IMR-90 (cell line): ENCODE measurements around the gene PTGS1. TPM values are rescaled to one million over a fixed set of nuclear protein-coding genes. Genes with fewer than 3 reads are reported as not detected.

Experiments
- ATAC-seq: fragments of 200-7000 bp; cut with Tn5 transposase; 2 replicates; pipeline ENCODE4 v1.9.1; 2020; ENCODE audit warnings: low read depth, mild to moderate bottlenecking, moderate library complexity
- BruUV-seq: library from RNA; stranded (reverse); fragments of 400-500 nt; replicated peaks from 2 replicates; lab custom pipeline; 2021; lab: Mats Ljungman, UMichigan
- CTCF ChIA-PET: fragments of 300-600 bp; formaldehyde crosslinking; extraction: SDS; loops from one replicate; lab custom pipeline; 2021; ENCODE audit warnings: antibody characterized with exemption; lab: Yijun Ruan, JAX
- POLR2A ChIA-PET: fragments of 300-600 bp; sonication (Branson Sonifier 250); formaldehyde crosslinking; loops from one replicate; lab custom pipeline; 2022; ENCODE audit warnings: antibody characterized with exemption; ENCODE audit not compliant: unreplicated experiment; lab: Charles Lee
- DNase-seq: peaks from one replicate; pipeline ENCODE4 v3.0.0; 2013
- H2AFZ ChIP-seq: replicated peaks from 2 replicates; pipeline ENCODE3; 2013; ENCODE audit warnings: low read length, mild to moderate bottlenecking; ENCODE audit not compliant: poor library complexity
- H2AK5ac ChIP-seq: 2 replicates; pipeline ENCODE4 v1.6.1; 2013; ENCODE audit warnings: low read depth, low read length, inconsistent platforms
- H2AK9ac ChIP-seq: replicated peaks from 2 replicates; pipeline ENCODE3; 2013; ENCODE audit warnings: mild to moderate bottlenecking, low read depth, low read length, moderate library complexity; ENCODE audit not compliant: poor library complexity
- H2BK120ac ChIP-seq: 2 replicates; pipeline ENCODE4 v1.6.1; 2013; ENCODE audit warnings: low read depth, low read length, inconsistent platforms
- H2BK15ac ChIP-seq: 3 replicates; pipeline ENCODE4 v1.6.1; 2013; ENCODE audit warnings: low read depth, low read length, inconsistent platforms
- H2BK20ac ChIP-seq: 2 replicates; pipeline ENCODE4 v1.6.1; 2013; ENCODE audit warnings: low read depth, mild to moderate bottlenecking, inconsistent platforms, low read length, moderate library complexity
- H2BK5ac ChIP-seq: 2 replicates; pipeline ENCODE4 v1.6.1; 2013; ENCODE audit warnings: mild to moderate bottlenecking, low read depth, low read length, inconsistent platforms; ENCODE audit not compliant: poor library complexity, severe bottlenecking
- H3K14ac ChIP-seq: replicated peaks from 2 replicates; pipeline ENCODE4 v1.6.1; 2013; ENCODE audit warnings: low read depth, low read length, inconsistent platforms
- H3K18ac ChIP-seq: 2 replicates; pipeline ENCODE4 v1.6.1; 2013; ENCODE audit warnings: low read depth, low read length, control low read depth
- H3K23ac ChIP-seq: 2 replicates; pipeline ENCODE4 v1.6.1; 2013; ENCODE audit warnings: low read depth, low read length, inconsistent platforms
- H3K27ac ChIP-seq: 2 replicates; pipeline ENCODE4 v1.5.1; 2013; ENCODE audit warnings: mild to moderate bottlenecking, control low read depth, low read length; ENCODE audit not compliant: insufficient read depth
- H3K27me3 ChIP-seq: 2 replicates; pipeline ENCODE4 v1.6.1; 2013; ENCODE audit warnings: low read length; ENCODE audit not compliant: control insufficient read depth, insufficient read depth
- H3K36me3 ChIP-seq: 2 replicates; pipeline ENCODE4 v1.6.1; 2013; ENCODE audit warnings: low read length, mixed read lengths; ENCODE audit not compliant: control insufficient read depth, insufficient read depth
- H3K4ac ChIP-seq: 2 replicates; pipeline ENCODE4 v1.6.1; 2013; ENCODE audit warnings: low read depth, low read length, inconsistent platforms
- H3K4me1 ChIP-seq: 2 replicates; pipeline ENCODE4 v1.6.1; 2013; ENCODE audit warnings: low read length, mixed read lengths; ENCODE audit not compliant: control insufficient read depth, insufficient read depth
- H3K4me2 ChIP-seq: 2 replicates; pipeline ENCODE4 v1.6.1; 2013; ENCODE audit warnings: low read depth, mild to moderate bottlenecking, control low read depth, low read length, moderate library complexity
- H3K4me3 ChIP-seq: 2 replicates; pipeline ENCODE4 v1.5.1; 2013; ENCODE audit warnings: low read depth, mild to moderate bottlenecking, control low read depth, low read length, moderate library complexity; ENCODE audit not compliant: insufficient read depth
- H3K56ac ChIP-seq: 2 replicates; pipeline ENCODE4 v1.6.1; 2013; ENCODE audit warnings: low read length, inconsistent platforms; ENCODE audit not compliant: insufficient read depth; ENCODE audit errors: extremely low read depth
- H3K79me1 ChIP-seq, 2 experiments: 2 replicates each; pipeline ENCODE4 v1.6.1; 2013; ENCODE audit warnings: low read length in 2 of 2, inconsistent platforms in 1 of 2, low read depth in 1 of 2
- H3K9ac ChIP-seq: 2 replicates; pipeline ENCODE4 v1.6.1; 2013; ENCODE audit warnings: low read depth, low read length, control low read depth
- H3K9me1 ChIP-seq: 2 replicates; pipeline ENCODE4 v1.6.1; 2013; ENCODE audit warnings: low read length, inconsistent platforms; ENCODE audit not compliant: insufficient read depth
- H3K9me3 ChIP-seq: 2 replicates; pipeline ENCODE4 v1.6.1; 2013; ENCODE audit warnings: low read length; ENCODE audit not compliant: control insufficient read depth, insufficient read depth
- H4K20me1 ChIP-seq: 2 replicates; pipeline ENCODE4 v1.6.1; 2013; ENCODE audit warnings: low read length, inconsistent platforms; ENCODE audit not compliant: insufficient read depth
- H4K5ac ChIP-seq: 2 replicates; pipeline ENCODE4 v1.6.1; 2013; ENCODE audit warnings: mild to moderate bottlenecking, low read depth, low read length, control low read depth
- H4K8ac ChIP-seq, 2 experiments: 2 replicates each; pipeline ENCODE4 v1.6.1; 2013; ENCODE audit warnings: low read depth in 2 of 2, low read length in 2 of 2, control low read depth in 1 of 2, inconsistent platforms in 1 of 2
- H4K91ac ChIP-seq: 2 replicates; pipeline ENCODE4 v1.6.1; 2013; ENCODE audit warnings: low read depth, low read length, inconsistent platforms; ENCODE audit not compliant: insufficient read depth
- BHLHE40 ChIP-seq: fragments of 150-350 bp; IDR thresholded peaks from 2 replicates; pipeline ENCODE4 v1.6.1; 2016; ENCODE audit warnings: mild to moderate bottlenecking, low read depth, low read length
- CEBPB ChIP-seq: IDR thresholded peaks from 2 replicates; pipeline ENCODE4 v1.6.1; 2012; ENCODE audit warnings: low read depth, low read length, improper control_type of control experiment
- CHD1 ChIP-seq: IDR thresholded peaks from 2 replicates; pipeline ENCODE4 v1.6.1; 2012; ENCODE audit warnings: low read depth, low read length, improper control_type of control experiment
- FOS ChIP-seq: fragments of 150-350 bp; IDR thresholded peaks from 2 replicates; pipeline ENCODE4 v1.6.1; 2016; ENCODE audit warnings: low read depth, low read length
- MAFK ChIP-seq: IDR thresholded peaks from 2 replicates; pipeline ENCODE4 v1.6.1; 2012; ENCODE audit warnings: low read depth, low read length, improper control_type of control experiment
- MAZ ChIP-seq: IDR thresholded peaks from 2 replicates; pipeline ENCODE4 v1.6.1; 2012; ENCODE audit warnings: low read depth, mild to moderate bottlenecking, low read length, improper control_type of control experiment, moderate library complexity, borderline replicate concordance
- MXI1 ChIP-seq: IDR thresholded peaks from 2 replicates; pipeline ENCODE4 v1.6.1; 2012; ENCODE audit warnings: low read depth, mild to moderate bottlenecking, low read length, moderate library complexity, borderline replicate concordance
- NFE2L2 ChIP-seq: fragments of 150-350 bp; IDR thresholded peaks from 2 replicates; pipeline ENCODE4 v1.6.1; 2016; ENCODE audit warnings: low read depth, mild to moderate bottlenecking, low read length
- POLR2A ChIP-seq: IDR thresholded peaks from 2 replicates; pipeline ENCODE4 v1.6.1; 2012; ENCODE audit warnings: mild to moderate bottlenecking, low read depth, low read length
- RAD21 ChIP-seq: IDR thresholded peaks from 2 replicates; pipeline ENCODE4 v1.6.1; 2012; ENCODE audit warnings: low read length, improper control_type of control experiment
- RCOR1 ChIP-seq: IDR thresholded peaks from 2 replicates; pipeline ENCODE4 v1.6.1; 2012; ENCODE audit warnings: mild to moderate bottlenecking, low read length, improper control_type of control experiment; ENCODE audit not compliant: insufficient replicate concordance
- RFX5 ChIP-seq: IDR thresholded peaks from 2 replicates; pipeline ENCODE4 v1.8.0; 2012; ENCODE audit warnings: low read depth, mild to moderate bottlenecking, low read length, moderate library complexity
- SMC3 ChIP-seq: fragments of 150-350 bp; IDR thresholded peaks from 2 replicates; pipeline ENCODE4 v1.6.1; 2016; ENCODE audit warnings: low read depth, mild to moderate bottlenecking, antibody characterized with exemption, low read length, moderate library complexity
- WGBS, 2 experiments: methylation state at CpG; one replicate each; pipeline versions ENCODE4 v1.1.5 to v1.1.7; 2013; ENCODE audit warnings: missing lambda C conversion rate in 2 of 2; ENCODE audit not compliant: insufficient read length in 1 of 2; ENCODE audit errors: extremely low coverage in 2 of 2; 5-methylcytosine and 5-hydroxymethylcytosine counted together
- dilution Hi-C: fragments of 300-500 bp; cut with HindIII; formaldehyde crosslinking; loops from one replicate; pipeline ENCODE4 v1.14.3; 2018; ENCODE audit warnings: low sequenced_read_pairs; ENCODE audit not compliant: unreplicated experiment
- in situ Hi-C: fragments of 300-500 bp; cut with MboI; formaldehyde crosslinking; loops from 3 replicates; pipeline ENCODE4 v1.14.3; 2019; ENCODE audit warnings: low sequenced_read_pairs, inconsistent platforms, mixed read lengths
- intact Hi-C: fragments of 100-400 bp; cut with micrococcal nuclease; formaldehyde crosslinking; loops from 2 replicates; pipeline ENCODE4 v1.10.0; 2022
- polyA plus RNA-seq, 3 experiments: library from polyadenylated mRNA; depleted of rRNA; stranded (reverse); fragments of >200 nt; gene quantifications; 2 replicates each; pipeline ENCODE4 v1.2.3, GENCODE V29; 2012; ENCODE audit warnings: low replicate concordance in 1 of 3
- total RNA-seq: library from RNA; depleted of rRNA; stranded (reverse); fragments of >200 nt; gene quantifications from 2 replicates; pipeline ENCODE4 v1.2.3, GENCODE V29; 2012
- TF ChIP-seq, protein P1 (sequence below): fragments of 150-350 bp; IDR thresholded peaks from 2 replicates; pipeline ENCODE4 v1.6.1; 2016; ENCODE audit warnings: low read depth, mild to moderate bottlenecking, low read length, moderate library complexity, borderline replicate concordance
- TF ChIP-seq, protein P2 (sequence below): fragments of 150-350 bp; IDR thresholded peaks from 2 replicates; pipeline ENCODE4 v1.6.1; 2017; ENCODE audit warnings: mild to moderate bottlenecking, antibody characterized with exemption, low read length, low read depth
- TF ChIP-seq, protein P3 (sequence below): conservative IDR thresholded peaks from 2 replicates; pipeline ENCODE4 v1.5.1; 2012; ENCODE audit warnings: mild to moderate bottlenecking, low read depth, low read length, improper control_type of control experiment

The PTGS1 gene
- total and polyA plus RNA-seq, 2 of the 4 experiments (the other 2 are of a cell fraction) = 24.7 to 38.3 TPM

DNA sequence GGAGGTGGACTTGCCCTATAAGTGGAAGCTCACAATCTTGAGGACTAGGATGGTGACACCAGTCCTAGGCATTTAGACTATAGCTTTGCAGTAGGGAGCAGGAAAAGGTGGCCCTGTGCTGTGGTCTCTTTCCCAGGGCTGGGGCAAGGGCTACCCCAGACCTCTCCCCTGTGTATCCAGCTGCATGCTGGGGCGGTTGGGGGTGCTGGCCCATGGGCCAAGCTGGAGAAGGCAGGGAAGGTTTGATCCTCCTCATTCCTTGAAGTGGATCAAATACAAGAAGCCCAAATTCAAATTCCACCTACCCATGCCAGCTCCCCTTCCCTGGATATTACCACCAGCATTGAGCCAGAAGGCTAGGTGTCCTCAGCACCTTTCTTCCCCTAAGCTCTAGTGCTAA is 2.2 kb upstream of the PTGS1 start:
- in situ Hi-C loops (no loop called here), intact Hi-C loops (no loop called here), dilution Hi-C loops (no loop called here)
- Histone ChIP-seq H2BK20ac (no peak overlapping the region), H3K9ac (no peak overlapping the region), H4K91ac (peak overlapping the region; percentile 39; the same call in 1 of the 2 replicates), H3K4ac (peak overlapping the region; percentile 38), H3K9me3 (no peaks in the 10 kb centered on the region), H3K4me1 (peaks cover 35% of the 10 kb centered on the region), H3K23ac (no peak overlapping the region), H3K79me1 (peaks cover 26 to 32% of the 10 kb centered on the region in 2 experiments; a peak in 3 of 4 replicates), H3K4me2 (no peak overlapping the region), H3K27ac (no peak overlapping the region), H3K27me3 (no peaks in the 10 kb centered on the region), H2AFZ (no peak overlapping the region), H3K56ac (no peak overlapping the region), H3K4me3 (no peak overlapping the region), H2BK15ac (peak overlapping the region; percentile 57), H3K36me3 (peaks cover 5% of the 10 kb centered on the region; the same call in 1 of the 2 replicates), H4K20me1 (no peaks in the 10 kb centered on the region), H2AK5ac (peak overlapping the region; percentile 79), H4K8ac (no peak overlapping the region), H3K18ac (no peak overlapping the region; the same call in 1 of the 2 replicates), H2AK9ac (no peak overlapping the region), H2BK5ac (no peak overlapping the region), H3K14ac (no peak overlapping the region; the same call in 1 of the 2 replicates), H4K5ac (no peak overlapping the region), H3K9me1 (peaks cover 33% of the 10 kb centered on the region), H2BK120ac (peak overlapping the region; percentile 60; the same call in 1 of the 2 replicates)
- DNase-seq (no peak), ATAC-seq (no peak)
- TF ChIP-seq, protein P1, sequence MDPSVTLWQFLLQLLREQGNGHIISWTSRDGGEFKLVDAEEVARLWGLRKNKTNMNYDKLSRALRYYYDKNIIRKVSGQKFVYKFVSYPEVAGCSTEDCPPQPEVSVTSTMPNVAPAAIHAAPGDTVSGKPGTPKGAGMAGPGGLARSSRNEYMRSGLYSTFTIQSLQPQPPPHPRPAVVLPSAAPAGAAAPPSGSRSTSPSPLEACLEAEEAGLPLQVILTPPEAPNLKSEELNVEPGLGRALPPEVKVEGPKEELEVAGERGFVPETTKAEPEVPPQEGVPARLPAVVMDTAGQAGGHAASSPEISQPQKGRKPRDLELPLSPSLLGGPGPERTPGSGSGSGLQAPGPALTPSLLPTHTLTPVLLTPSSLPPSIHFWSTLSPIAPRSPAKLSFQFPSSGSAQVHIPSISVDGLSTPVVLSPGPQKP = no peak
- TF ChIP-seq MXI1 = no peak
- TF ChIP-seq MAFK = no peak
- no peak for TF ChIP-seq BHLHE40
- no peak for TF ChIP-seq POLR2A
- TF ChIP-seq RCOR1 = no peak
- TF ChIP-seq RFX5 = no peak
- TF ChIP-seq CEBPB = no peak
- TF ChIP-seq, protein P2, sequence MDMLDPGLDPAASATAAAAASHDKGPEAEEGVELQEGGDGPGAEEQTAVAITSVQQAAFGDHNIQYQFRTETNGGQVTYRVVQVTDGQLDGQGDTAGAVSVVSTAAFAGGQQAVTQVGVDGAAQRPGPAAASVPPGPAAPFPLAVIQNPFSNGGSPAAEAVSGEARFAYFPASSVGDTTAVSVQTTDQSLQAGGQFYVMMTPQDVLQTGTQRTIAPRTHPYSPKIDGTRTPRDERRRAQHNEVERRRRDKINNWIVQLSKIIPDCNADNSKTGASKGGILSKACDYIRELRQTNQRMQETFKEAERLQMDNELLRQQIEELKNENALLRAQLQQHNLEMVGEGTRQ = no peak
- TF ChIP-seq FOS = no peak
- TF ChIP-seq RAD21 = no peak
- no peak for TF ChIP-seq CHD1
- TF ChIP-seq, protein P3, sequence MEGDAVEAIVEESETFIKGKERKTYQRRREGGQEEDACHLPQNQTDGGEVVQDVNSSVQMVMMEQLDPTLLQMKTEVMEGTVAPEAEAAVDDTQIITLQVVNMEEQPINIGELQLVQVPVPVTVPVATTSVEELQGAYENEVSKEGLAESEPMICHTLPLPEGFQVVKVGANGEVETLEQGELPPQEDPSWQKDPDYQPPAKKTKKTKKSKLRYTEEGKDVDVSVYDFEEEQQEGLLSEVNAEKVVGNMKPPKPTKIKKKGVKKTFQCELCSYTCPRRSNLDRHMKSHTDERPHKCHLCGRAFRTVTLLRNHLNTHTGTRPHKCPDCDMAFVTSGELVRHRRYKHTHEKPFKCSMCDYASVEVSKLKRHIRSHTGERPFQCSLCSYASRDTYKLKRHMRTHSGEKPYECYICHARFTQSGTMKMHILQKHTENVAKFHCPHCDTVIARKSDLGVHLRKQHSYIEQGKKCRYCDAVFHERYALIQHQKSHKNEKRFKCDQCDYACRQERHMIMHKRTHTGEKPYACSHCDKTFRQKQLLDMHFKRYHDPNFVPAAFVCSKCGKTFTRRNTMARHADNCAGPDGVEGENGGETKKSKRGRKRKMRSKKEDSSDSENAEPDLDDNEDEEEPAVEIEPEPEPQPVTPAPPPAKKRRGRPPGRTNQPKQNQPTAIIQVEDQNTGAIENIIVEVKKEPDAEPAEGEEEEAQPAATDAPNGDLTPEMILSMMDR = no peak
- TF ChIP-seq SMC3 = no peak
- TF ChIP-seq NFE2L2 = no peak
- TF ChIP-seq MAZ = no peak
- BruUV-seq = no TSS peak
- no CpG with 5 or more reads among the region's 1 CpG for WGBS, 2 experiments
- ChIA-PET CTCF (interaction anchor here (1.3 kb wide), 1 partner anchor 244 kb away, joined by 4 read pairs; no protein-coding TSS in a partner anchor), POLR2A (no interaction called here)
